AG09309 (cell line): Measurements from ENCODE around the gene TMEM256.

Experiments
- DNase-seq: peaks from one replicate; pipeline ENCODE4 v3.0.0-alpha.2; 2010; ENCODE audit warnings: low read depth
- H3K4me3 ChIP-seq: 2 replicates; pipeline ENCODE4 v1.5.1; 2011; ENCODE audit warnings: mild to moderate bottlenecking, low read depth, low read length, moderate library complexity; ENCODE audit not compliant: control insufficient read depth
- TF ChIP-seq, protein P1 (sequence below): IDR thresholded peaks from 2 replicates; pipeline ENCODE4 v1.5.1; 2011; ENCODE audit warnings: mild to moderate bottlenecking, low read depth, low read length, inconsistent platforms; ENCODE audit not compliant: insufficient read depth, control insufficient read depth; ENCODE audit errors: missing control alignments

The TMEM256 gene

DNA sequence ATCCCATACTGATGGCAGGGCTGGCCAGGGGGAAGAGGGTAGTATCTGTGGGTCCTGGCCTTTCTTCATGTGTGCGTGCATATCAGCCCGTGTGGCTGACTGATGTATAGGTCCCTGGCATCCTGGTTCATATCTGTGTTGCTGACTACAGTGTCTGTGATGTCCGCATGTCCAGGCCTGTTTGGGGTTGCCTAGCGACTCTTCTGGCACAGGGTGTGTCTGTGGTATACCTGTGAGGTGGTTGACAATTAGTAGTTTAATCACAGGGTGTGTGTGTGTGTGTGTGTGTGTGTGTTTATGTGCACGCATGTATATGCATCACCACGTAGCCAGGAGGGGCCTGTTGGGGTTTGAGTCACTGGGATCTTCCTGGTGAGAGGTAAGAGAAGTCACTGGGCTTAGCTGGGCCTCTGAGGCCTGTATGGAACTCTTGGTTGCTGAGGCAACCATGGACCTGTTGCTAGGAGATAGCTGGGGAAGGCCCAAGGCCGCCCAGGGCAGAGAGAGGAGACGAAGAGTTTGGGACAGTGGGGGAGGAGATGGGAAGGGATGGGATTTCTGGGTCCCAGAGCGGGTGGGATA lies 49.5 kb downstream of the TMEM256 start:
- TF ChIP-seq, protein P1, sequence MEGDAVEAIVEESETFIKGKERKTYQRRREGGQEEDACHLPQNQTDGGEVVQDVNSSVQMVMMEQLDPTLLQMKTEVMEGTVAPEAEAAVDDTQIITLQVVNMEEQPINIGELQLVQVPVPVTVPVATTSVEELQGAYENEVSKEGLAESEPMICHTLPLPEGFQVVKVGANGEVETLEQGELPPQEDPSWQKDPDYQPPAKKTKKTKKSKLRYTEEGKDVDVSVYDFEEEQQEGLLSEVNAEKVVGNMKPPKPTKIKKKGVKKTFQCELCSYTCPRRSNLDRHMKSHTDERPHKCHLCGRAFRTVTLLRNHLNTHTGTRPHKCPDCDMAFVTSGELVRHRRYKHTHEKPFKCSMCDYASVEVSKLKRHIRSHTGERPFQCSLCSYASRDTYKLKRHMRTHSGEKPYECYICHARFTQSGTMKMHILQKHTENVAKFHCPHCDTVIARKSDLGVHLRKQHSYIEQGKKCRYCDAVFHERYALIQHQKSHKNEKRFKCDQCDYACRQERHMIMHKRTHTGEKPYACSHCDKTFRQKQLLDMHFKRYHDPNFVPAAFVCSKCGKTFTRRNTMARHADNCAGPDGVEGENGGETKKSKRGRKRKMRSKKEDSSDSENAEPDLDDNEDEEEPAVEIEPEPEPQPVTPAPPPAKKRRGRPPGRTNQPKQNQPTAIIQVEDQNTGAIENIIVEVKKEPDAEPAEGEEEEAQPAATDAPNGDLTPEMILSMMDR: no peak

More for the DNA sequence above, 49.5 kb downstream of the TMEM256 start:
- peak overlapping the region; percentile 7; the same call in 1 of the 2 replicates for H3K4me3 ChIP-seq
- no peak for DNase-seq
